HepG2 (cell line): ENCODE measurements around the gene KCTD15. TPM values are rescaled to one million over a fixed set of nuclear protein-coding genes. Genes with fewer than 3 reads are reported as not detected.

ENCODE experiments used
- IRF1 ChIP-seq: sonication (generic); formaldehyde crosslinking; IDR thresholded peaks from 2 replicates; pipeline ENCODE4 v1.4.0; 2020; ENCODE audit warnings: low read depth, mild to moderate bottlenecking, missing genetic modification reagents
- RARG ChIP-seq: sonication (generic); formaldehyde crosslinking; IDR thresholded peaks from 2 replicates; pipeline ENCODE4 v1.4.0; 2020; ENCODE audit warnings: low read depth, mild to moderate bottlenecking, missing genetic modification reagents
- SIX1 ChIP-seq: sonication (generic); formaldehyde crosslinking; IDR thresholded peaks from 2 replicates; pipeline ENCODE4 v1.4.0; 2020; ENCODE audit warnings: missing genetic modification reagents, borderline replicate concordance
- SMARCC2 ChIP-seq: fragments of 450-650 bp; IDR thresholded peaks from 2 replicates; pipeline ENCODE4 v1.6.1; 2017; ENCODE audit warnings: antibody characterized with exemption, mild to moderate bottlenecking
- ZHX2 ChIP-seq, 2 experiments: sonication (generic) in 1 of 2; formaldehyde crosslinking in 1 of 2; IDR thresholded peaks; 2 replicates each; pipeline versions ENCODE4 v1.6.1 to v1.9.0; 2014 to 2022; ENCODE audit warnings: antibody characterized with exemption in 1 of 2, borderline replicate concordance in 1 of 2, inconsistent platforms in 1 of 2, low read depth in 1 of 2, missing genetic modification reagents in 1 of 2
- ZNF512 ChIP-seq: sonication (generic); formaldehyde crosslinking; IDR thresholded peaks from 2 replicates; pipeline ENCODE4 v1.4.0; 2020; ENCODE audit warnings: mild to moderate bottlenecking, missing genetic modification reagents
- polyA plus RNA-seq, 8 experiments: library from polyadenylated mRNA; depleted of rRNA in 3 of 8; stranded (reverse) in 7 of 8; unstranded in 1 of 8; fragments of >200 nt; fragmentation: Illumina TruSeq in 4 of 8; extraction: Trizol in 4 of 8; gene quantifications; 2 replicates each; pipeline versions ENCODE4 v1.2.1 to v1.2.3, GENCODE V29; 2011 to 2016; ENCODE audit warnings: low read depth in 4 of 8, missing spikeins in 1 of 8, mixed read lengths in 1 of 8; ENCODE audit not compliant: insufficient read depth in 1 of 8
- total RNA-seq, 5 experiments: library from RNA; depleted of rRNA; stranded (reverse); fragments of >200 nt; fragmentation: Illumina TruSeq; extraction: Trizol; gene quantifications; 2 replicates each; pipeline ENCODE4 v1.2.3, GENCODE V29; 2016; ENCODE audit warnings: low read depth in 1 of 5
- TF ChIP-seq, protein P1 (sequence below): sonication (generic); formaldehyde crosslinking; IDR thresholded peaks from 2 replicates; pipeline ENCODE4 v1.8.1; 2023; ENCODE audit warnings: missing genetic modification reagents, mild to moderate bottlenecking, borderline replicate concordance
- TF ChIP-seq, protein P2 (sequence below): sonication (generic); formaldehyde crosslinking; IDR thresholded peaks from 2 replicates; pipeline ENCODE4 v1.8.0; 2022; ENCODE audit warnings: mild to moderate bottlenecking, missing genetic modification reagents; ENCODE audit not compliant: insufficient replicate concordance
- TF ChIP-seq, protein P3 (sequence below): sonication (generic); formaldehyde crosslinking; IDR thresholded peaks from 2 replicates; pipeline ENCODE4 v1.8.0; 2023; ENCODE audit warnings: mild to moderate bottlenecking, missing genetic modification reagents
- TF ChIP-seq, protein P4 (sequence below): sonication (generic); formaldehyde crosslinking; IDR thresholded peaks from 2 replicates; pipeline ENCODE4 v1.5.0; 2020; ENCODE audit warnings: mild to moderate bottlenecking, missing genetic modification reagents, moderate library complexity
- TF ChIP-seq, protein P5 (sequence below): sonication (generic); formaldehyde crosslinking; IDR thresholded peaks from 2 replicates; pipeline ENCODE4 v1.4.0; 2020; ENCODE audit warnings: mild to moderate bottlenecking, missing genetic modification reagents

The KCTD15 gene
- total and polyA plus RNA-seq, 2 of the 13 experiments (the other 11 are each of a cell fraction or from before 2014, with no cell fraction given), result 13.2 to 16.7 TPM

GRCh38 chr19:33819880-33820781 lies 23.5 kb downstream of the KCTD15 start (continued):
- TF ChIP-seq ZHX2 (IDR thresholded peaks at IDR 0.05; ENCODE audit: low read depth) (no peak), ZHX2 (CRISPR knock-in tag; IDR thresholded peaks at IDR 0.05; ENCODE audit: borderline replicate concordance) (no peak), SMARCC2 (no peak), RARG (CRISPR knock-in tag) (no peak), IRF1 (CRISPR knock-in tag) (no peak), ZNF512 (CRISPR knock-in tag) (no peak), SIX1 (CRISPR knock-in tag) (no peak)
- TF ChIP-seq, protein P1, sequence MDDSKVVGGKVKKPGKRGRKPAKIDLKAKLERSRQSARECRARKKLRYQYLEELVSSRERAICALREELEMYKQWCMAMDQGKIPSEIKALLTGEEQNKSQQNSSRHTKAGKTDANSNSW (CRISPR knock-in tag), result no peak
- TF ChIP-seq, protein P2, sequence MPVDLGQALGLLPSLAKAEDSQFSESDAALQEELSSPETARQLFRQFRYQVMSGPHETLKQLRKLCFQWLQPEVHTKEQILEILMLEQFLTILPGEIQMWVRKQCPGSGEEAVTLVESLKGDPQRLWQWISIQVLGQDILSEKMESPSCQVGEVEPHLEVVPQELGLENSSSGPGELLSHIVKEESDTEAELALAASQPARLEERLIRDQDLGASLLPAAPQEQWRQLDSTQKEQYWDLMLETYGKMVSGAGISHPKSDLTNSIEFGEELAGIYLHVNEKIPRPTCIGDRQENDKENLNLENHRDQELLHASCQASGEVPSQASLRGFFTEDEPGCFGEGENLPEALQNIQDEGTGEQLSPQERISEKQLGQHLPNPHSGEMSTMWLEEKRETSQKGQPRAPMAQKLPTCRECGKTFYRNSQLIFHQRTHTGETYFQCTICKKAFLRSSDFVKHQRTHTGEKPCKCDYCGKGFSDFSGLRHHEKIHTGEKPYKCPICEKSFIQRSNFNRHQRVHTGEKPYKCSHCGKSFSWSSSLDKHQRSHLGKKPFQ (CRISPR knock-in tag), result no peak
- TF ChIP-seq, protein P3, sequence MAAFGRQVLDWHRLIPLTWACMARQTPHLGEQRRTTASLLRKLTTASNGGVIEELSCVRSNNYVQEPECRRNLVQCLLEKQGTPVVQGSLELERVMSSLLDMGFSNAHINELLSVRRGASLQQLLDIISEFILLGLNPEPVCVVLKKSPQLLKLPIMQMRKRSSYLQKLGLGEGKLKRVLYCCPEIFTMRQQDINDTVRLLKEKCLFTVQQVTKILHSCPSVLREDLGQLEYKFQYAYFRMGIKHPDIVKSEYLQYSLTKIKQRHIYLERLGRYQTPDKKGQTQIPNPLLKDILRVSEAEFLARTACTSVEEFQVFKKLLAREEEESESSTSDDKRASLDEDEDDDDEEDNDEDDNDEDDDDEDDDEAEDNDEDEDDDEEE (CRISPR knock-in tag), result no peak
- TF ChIP-seq, protein P4, sequence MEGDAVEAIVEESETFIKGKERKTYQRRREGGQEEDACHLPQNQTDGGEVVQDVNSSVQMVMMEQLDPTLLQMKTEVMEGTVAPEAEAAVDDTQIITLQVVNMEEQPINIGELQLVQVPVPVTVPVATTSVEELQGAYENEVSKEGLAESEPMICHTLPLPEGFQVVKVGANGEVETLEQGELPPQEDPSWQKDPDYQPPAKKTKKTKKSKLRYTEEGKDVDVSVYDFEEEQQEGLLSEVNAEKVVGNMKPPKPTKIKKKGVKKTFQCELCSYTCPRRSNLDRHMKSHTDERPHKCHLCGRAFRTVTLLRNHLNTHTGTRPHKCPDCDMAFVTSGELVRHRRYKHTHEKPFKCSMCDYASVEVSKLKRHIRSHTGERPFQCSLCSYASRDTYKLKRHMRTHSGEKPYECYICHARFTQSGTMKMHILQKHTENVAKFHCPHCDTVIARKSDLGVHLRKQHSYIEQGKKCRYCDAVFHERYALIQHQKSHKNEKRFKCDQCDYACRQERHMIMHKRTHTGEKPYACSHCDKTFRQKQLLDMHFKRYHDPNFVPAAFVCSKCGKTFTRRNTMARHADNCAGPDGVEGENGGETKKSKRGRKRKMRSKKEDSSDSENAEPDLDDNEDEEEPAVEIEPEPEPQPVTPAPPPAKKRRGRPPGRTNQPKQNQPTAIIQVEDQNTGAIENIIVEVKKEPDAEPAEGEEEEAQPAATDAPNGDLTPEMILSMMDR, result peak; percentile 36; the same call in 1 of the 2 replicates
- TF ChIP-seq, protein P5, sequence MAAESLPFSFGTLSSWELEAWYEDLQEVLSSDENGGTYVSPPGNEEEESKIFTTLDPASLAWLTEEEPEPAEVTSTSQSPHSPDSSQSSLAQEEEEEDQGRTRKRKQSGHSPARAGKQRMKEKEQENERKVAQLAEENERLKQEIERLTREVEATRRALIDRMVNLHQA, result no peak
